Colon (tissue), 2 donors: Measurements from ENCODE around the gene GEMIN8.

Source experiments
- FAIRE-seq: peaks from 2 replicates; lab custom pipeline; 2012; peaks lifted over from hg19 to GRCh38; lab: Jason Lieb, UNC
- donor health status: control.
- donor health status: control.

Gene GEMIN8

GRCh38 chrX:14029425-14030173, at the start of gene GEMIN8:
GEMIN8 (minus strand) TSS chrX:14029892; CDS start chrX:14021478, 8,414 bp downstream.
- FAIRE-seq, result no peak

GRCh38 chrX:14076639-14077038, 46.9 kb upstream of the GEMIN8 start:
- peak; percentile 33 for FAIRE-seq

GRCh38 chrX:14073556-14073955, 43.9 kb upstream of the GEMIN8 start:
- no peak for FAIRE-seq

GRCh38 chrX:14073071-14073470, 43.4 kb upstream of the GEMIN8 start:
- no peak for FAIRE-seq

- FAIRE-seq, result no peak
These were observed 36.1 kb upstream of the GEMIN8 start for GRCh38 chrX:14065800-14066199.

GRCh38 chrX:14064626-14065432, 35.1 kb upstream of the GEMIN8 start:
- peak; percentile 53 for FAIRE-seq

- peak; percentile 60 for FAIRE-seq
These were observed 32.8 kb upstream of the GEMIN8 start for GRCh38 chrX:14062524-14062923.

- FAIRE-seq, result no peak
These were observed 26.5 kb upstream of the GEMIN8 start for GRCh38 chrX:14056206-14056605.

GRCh38 chrX:14051416-14051815, 21.7 kb upstream of the GEMIN8 start:
- no peak for FAIRE-seq

GRCh38 chrX:14050709-14051108, 21.0 kb upstream of the GEMIN8 start:
- FAIRE-seq, result no peak

GRCh38 chrX:14043209-14043608, 13.5 kb upstream of the GEMIN8 start:
- no peak for FAIRE-seq

- no peak for FAIRE-seq
These were observed 9.7 kb upstream of the GEMIN8 start for GRCh38 chrX:14039344-14039743.

- no peak for FAIRE-seq
These were observed 8.8 kb upstream of the GEMIN8 start for GRCh38 chrX:14038375-14039085.

- peak; percentile 94 for FAIRE-seq
These were observed 2.7 kb upstream of the GEMIN8 start for GRCh38 chrX:14032406-14032805.

- FAIRE-seq, result no peak
These were observed 460 bp upstream of the GEMIN8 start for GRCh38 chrX:14030174-14030530.

- peak; percentile 38 for FAIRE-seq
These were observed 660 bp downstream of the GEMIN8 start for GRCh38 chrX:14029039-14029424.

- FAIRE-seq, result peak; percentile 33
These were observed 1.2 kb downstream of the GEMIN8 start for GRCh38 chrX:14028473-14028872.

- FAIRE-seq, result no peak
These were observed 2.1 kb downstream of the GEMIN8 start for GRCh38 chrX:14027511-14028019.

GRCh38 chrX:14027036-14027435, 2.7 kb downstream of the GEMIN8 start:
- no peak for FAIRE-seq

- no peak for FAIRE-seq
These were observed 3.6 kb downstream of the GEMIN8 start for GRCh38 chrX:14026121-14026520.

- peak; percentile 89 for FAIRE-seq
These were observed 7.7 kb downstream of the GEMIN8 start for GRCh38 chrX:14022019-14022418.

- FAIRE-seq, result no peak
These were observed 12.3 kb downstream of the GEMIN8 start for GRCh38 chrX:14017399-14017798.

- no peak for FAIRE-seq
These were observed 13.8 kb downstream of the GEMIN8 start for GRCh38 chrX:14015941-14016340.
